K562 (cell line): Measurements from ENCODE around the gene STX17. TPM values are rescaled to one million over a fixed set of nuclear protein-coding genes. Genes with fewer than 3 reads are reported as not detected.

Experiments
- ATAC-seq: fragments of 200-7000 bp; cut with Tn5 transposase; 3 replicates; pipeline ENCODE4 v1.9.1; 2020; ENCODE audit warnings: moderate library complexity
- BruUV-seq: library from RNA; stranded (reverse); fragments of 400-500 nt; replicated peaks from 2 replicates; lab custom pipeline; 2021; lab: Mats Ljungman, UMichigan
- CTCF ChIA-PET: fragments of 300-600 bp; formaldehyde crosslinking; extraction: SDS; loops from one replicate; lab custom pipeline; 2021; ENCODE audit warnings: low intra/inter-chr PET ratio; lab: Yijun Ruan, JAX
- POLR2A ChIA-PET: fragments of 300-600, 350-650 bp; sonication (Branson Sonifier 250); formaldehyde crosslinking; extraction: SDS; loops from one replicate; lab custom pipeline; 2021; ENCODE audit warnings: antibody characterized with exemption, inconsistent platforms; lab: Yijun Ruan, JAX
- DNase-seq, 4 experiments: peaks; one replicate each; pipeline versions ENCODE4 v3.0.0 to v3.0.0-alpha.2; 2011 to 2018; ENCODE audit warnings: low spot score in 3 of 4, mixed read lengths in 3 of 4; ENCODE audit errors: extremely low read depth in 1 of 4
- FAIRE-seq: peaks from 2 replicates; lab custom pipeline; 2011; peaks lifted over from hg19 to GRCh38; lab: Jason Lieb, UNC
- H2AFZ ChIP-seq: 2 replicates; pipeline ENCODE4 v1.6.0; 2011; ENCODE audit warnings: low read depth, low read length, control low read depth, inconsistent platforms
- H3K27ac ChIP-seq: fragments of 200-600 bp; 3 replicates; pipeline ENCODE4 v1.8.0; 2011; ENCODE audit warnings: low read depth, mild to moderate bottlenecking, control low read depth, inconsistent platforms, low read length, moderate library complexity, mixed read lengths; ENCODE audit errors: extremely low read depth
- H3K27me3 ChIP-seq, 2 experiments: fragments of 300-600 bp in 1 of 2; 2 replicates in 1 of 2; 3 replicates in 1 of 2; pipeline versions ENCODE4 v1.6.0 to v1.8.0; 2011; ENCODE audit warnings: inconsistent platforms in 2 of 2, low read length in 2 of 2, mild to moderate bottlenecking in 1 of 2, mixed read lengths in 1 of 2, moderate library complexity in 1 of 2; ENCODE audit not compliant: control insufficient read depth in 2 of 2, insufficient read depth in 2 of 2
- H3K36me3 ChIP-seq: fragments of 300-600 bp; 3 replicates; pipeline ENCODE4 v1.8.0; 2011; ENCODE audit warnings: mild to moderate bottlenecking, low read length, inconsistent platforms; ENCODE audit not compliant: control insufficient read depth, insufficient read depth
- H3K4me1 ChIP-seq, 2 experiments: fragments of 200-600 bp in 1 of 2; replicated peaks in 1 of 2; 2 replicates in 1 of 2; 3 replicates in 1 of 2; pipeline versions ENCODE4 v1.5.1 to v1.8.0; 2011; ENCODE audit warnings: inconsistent platforms in 2 of 2, low read length in 2 of 2, mild to moderate bottlenecking in 1 of 2, mixed read lengths in 1 of 2, moderate library complexity in 1 of 2; ENCODE audit not compliant: control insufficient read depth in 2 of 2, insufficient read depth in 2 of 2
- H3K4me2 ChIP-seq: 2 replicates; pipeline ENCODE4 v1.6.1; 2011; ENCODE audit warnings: low read length, control low read depth, inconsistent platforms, mixed read lengths; ENCODE audit not compliant: insufficient read depth
- H3K4me3 ChIP-seq: fragments of 200-600 bp; sonication (generic), shearing (Covaris generic); 2 replicates; pipeline ENCODE4 v1.5.1; 2016; ENCODE audit warnings: control low read depth, inconsistent platforms
- H3K79me2 ChIP-seq: fragments of 200-600 bp; 3 replicates; pipeline ENCODE4 v1.8.0; 2011; ENCODE audit warnings: low read length, inconsistent platforms; ENCODE audit not compliant: control insufficient read depth, insufficient read depth
- H3K9ac ChIP-seq, 2 experiments: 2 replicates each; pipeline versions ENCODE4 v1.6.0 to v1.6.1; 2011; ENCODE audit warnings: low read depth in 2 of 2, low read length in 2 of 2, control low read depth in 1 of 2, inconsistent platforms in 1 of 2, mild to moderate bottlenecking in 1 of 2, mixed read lengths in 1 of 2; ENCODE audit not compliant: insufficient read depth in 1 of 2
- H3K9me1 ChIP-seq: one replicate; pipeline ENCODE4 v1.6.0; 2011; ENCODE audit warnings: inconsistent platforms, mild to moderate bottlenecking, low read length, moderate library complexity; ENCODE audit not compliant: control insufficient read depth, insufficient read depth
- H3K9me3 ChIP-seq: replicated peaks from 2 replicates; pipeline ENCODE4 v1.5.1; 2011; ENCODE audit warnings: low read depth, low read length, inconsistent platforms; ENCODE audit not compliant: control insufficient read depth, insufficient read depth
- H4K20me1 ChIP-seq: replicated peaks from 2 replicates; pipeline ENCODE4 v1.6.1; 2011; ENCODE audit warnings: low read length, inconsistent platforms, mixed read lengths; ENCODE audit not compliant: control insufficient read depth, insufficient read depth
- BCL6 ChIP-seq: fragments of 250-450 bp; sonication (Bioruptor Pico); IDR thresholded peaks from 2 replicates; pipeline ENCODE4 v1.4.0; 2020
- CCNT2 ChIP-seq: IDR thresholded peaks from 2 replicates; pipeline ENCODE4 v1.6.1; 2011; ENCODE audit warnings: borderline replicate concordance, low read depth, mild to moderate bottlenecking, moderate library complexity, mixed read lengths, low read length; ENCODE audit not compliant: insufficient read length; ENCODE audit errors: extremely low read depth
- CSDE1 ChIP-seq, 2 experiments: fragments of 450-650 bp; IDR thresholded peaks; 2 replicates each; pipeline ENCODE4 v1.6.1; 2016; ENCODE audit warnings: mild to moderate bottlenecking in 1 of 2
- KAT8 ChIP-seq: fragments of 450-650 bp; IDR thresholded peaks from 2 replicates; pipeline ENCODE4 v1.6.1; 2016; ENCODE audit warnings: low read depth, mild to moderate bottlenecking
- SMC3 ChIP-seq: conservative IDR thresholded peaks from 2 replicates; pipeline ENCODE4 v1.6.1; 2011; ENCODE audit warnings: low read depth, low read length, improper control_type of control experiment; ENCODE audit not compliant: insufficient read depth
- WGBS: fragments of 100-300 bp; shearing (Covaris generic); methylation state at CpG from one replicate; pipeline ENCODE4 v1.1.6; 2016; ENCODE audit warnings: low coverage, mixed read lengths; ENCODE audit not compliant: insufficient coverage; ENCODE audit errors: missing lambda C conversion rate; 5-methylcytosine and 5-hydroxymethylcytosine counted together
- in situ Hi-C: fragments of 300-500 bp; cut with MboI; formaldehyde crosslinking; loops from 4 replicates; pipeline ENCODE4 v1.15.0; 2018; ENCODE audit warnings: inconsistent platforms, mixed read lengths
- intact Hi-C: fragments of 100-400 bp; cut with micrococcal nuclease; formaldehyde crosslinking; loops from 2 replicates; pipeline ENCODE4 v1.14.2; 2022
- polyA plus RNA-seq, 8 experiments: library from polyadenylated mRNA; depleted of rRNA in 4 of 8; stranded (reverse) in 5 of 8; unstranded in 3 of 8; fragments of >200 nt; fragmentation: Nextera tagmentation in 2 of 8; fragmentation: Illumina TruSeq in 1 of 8; extraction: Ambion mirVana in 2 of 8; extraction: Trizol in 1 of 8; gene quantifications; 2 replicates each; pipeline versions ENCODE4 v1.2.1 to v1.2.3, GENCODE V29; 2011 to 2014; ENCODE audit warnings: inconsistent platforms in 1 of 8, missing spikeins in 1 of 8
- total RNA-seq, 7 experiments: library from RNA; depleted of rRNA in 6 of 7; stranded (reverse); fragments of >200 nt in 6 of 7; fragmentation: Illumina TruSeq in 2 of 7; extraction: Trizol in 2 of 7; gene quantifications; 2 replicates each; pipeline versions ENCODE4 v1.2.1 to v1.2.3, GENCODE V29; 2011 to 2021; ENCODE audit warnings: low replicate concordance in 1 of 7
- TF ChIP-seq, protein P1 (sequence below): sonication (generic); formaldehyde crosslinking; IDR thresholded peaks from 2 replicates; pipeline ENCODE4 v1.8.1; 2023; ENCODE audit warnings: mild to moderate bottlenecking, missing genetic modification reagents
- TF ChIP-seq, protein P2 (sequence below): sonication (generic); formaldehyde crosslinking; IDR thresholded peaks from 2 replicates; pipeline ENCODE4 v1.8.1; 2023; ENCODE audit warnings: mild to moderate bottlenecking, missing genetic modification reagents

STX17 gene
- total and polyA plus RNA-seq, 9 of the 15 experiments (the other 6 are each of a cell fraction or from before 2014, with no cell fraction given) = 14.4 to 25.1 (median 19.0) TPM

DNA sequence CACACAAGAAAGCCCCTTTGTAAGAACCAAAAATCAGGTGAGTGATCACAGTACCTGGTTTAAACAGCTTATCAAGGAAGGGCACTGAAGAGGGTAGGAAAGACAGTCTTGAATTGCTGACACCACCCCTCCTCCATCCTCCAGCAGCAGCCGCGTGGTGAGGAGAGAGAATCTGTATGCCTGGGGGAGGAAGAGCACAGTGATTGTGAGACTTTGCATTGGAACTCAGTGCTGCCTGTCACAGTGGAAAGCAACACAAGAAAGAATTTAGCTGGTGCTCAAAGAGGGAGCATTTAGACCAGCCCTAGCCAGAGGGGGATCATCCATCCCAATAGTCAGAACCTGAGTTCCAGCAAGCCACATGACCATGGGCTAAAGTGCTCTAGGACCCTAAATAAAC lies 11.6 kb upstream of the STX17 start:
- intact Hi-C loops (no loop called here), in situ Hi-C loops (no loop called here)
- Histone ChIP-seq H2AFZ (no peak overlapping the region), H3K36me3 (no peaks in the 10 kb centered on the region), H3K4me1 (no peaks in the 10 kb centered on the region), H3K4me2 (no peak overlapping the region), H3K79me2 (no peaks in the 10 kb centered on the region), H3K27me3 (peaks cover 0 to 9% of the 10 kb centered on the region in 2 experiments; a peak in 2 of 5 replicates), H3K27ac (no peak overlapping the region), H3K9ac (no peak overlapping the region), H3K4me3 (no peak overlapping the region), H4K20me1 (no peaks in the 10 kb centered on the region; the same call in 1 of the 2 replicates), H3K9me3 (no peaks in the 10 kb centered on the region), H3K9me1 (no peaks in the 10 kb centered on the region)
- 4% methylated on average over 2 of the region's 2 CpGs for WGBS
- ATAC-seq = no peak
- DNase-seq = no peak
- TF ChIP-seq CSDE1 (IDR thresholded peaks at IDR 0.05) (no peak), CCNT2 (no peak), BCL6 (CRISPR knock-in tag) (no peak), KAT8 (no peak), SMC3 (no peak)
- TF ChIP-seq, protein P1, sequence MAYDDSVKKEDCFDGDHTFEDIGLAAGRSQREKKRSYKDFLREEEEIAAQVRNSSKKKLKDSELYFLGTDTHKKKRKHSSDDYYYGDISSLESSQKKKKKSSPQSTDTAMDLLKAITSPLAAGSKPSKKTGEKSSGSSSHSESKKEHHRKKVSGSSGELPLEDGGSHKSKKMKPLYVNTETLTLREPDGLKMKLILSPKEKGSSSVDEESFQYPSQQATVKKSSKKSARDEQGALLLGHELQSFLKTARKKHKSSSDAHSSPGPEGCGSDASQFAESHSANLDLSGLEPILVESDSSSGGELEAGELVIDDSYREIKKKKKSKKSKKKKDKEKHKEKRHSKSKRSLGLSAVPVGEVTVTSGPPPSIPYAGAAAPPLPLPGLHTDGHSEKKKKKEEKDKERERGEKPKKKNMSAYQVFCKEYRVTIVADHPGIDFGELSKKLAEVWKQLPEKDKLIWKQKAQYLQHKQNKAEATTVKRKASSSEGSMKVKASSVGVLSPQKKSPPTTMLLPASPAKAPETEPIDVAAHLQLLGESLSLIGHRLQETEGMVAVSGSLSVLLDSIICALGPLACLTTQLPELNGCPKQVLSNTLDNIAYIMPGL (CRISPR knock-in tag) = no peak
- TF ChIP-seq, protein P2, sequence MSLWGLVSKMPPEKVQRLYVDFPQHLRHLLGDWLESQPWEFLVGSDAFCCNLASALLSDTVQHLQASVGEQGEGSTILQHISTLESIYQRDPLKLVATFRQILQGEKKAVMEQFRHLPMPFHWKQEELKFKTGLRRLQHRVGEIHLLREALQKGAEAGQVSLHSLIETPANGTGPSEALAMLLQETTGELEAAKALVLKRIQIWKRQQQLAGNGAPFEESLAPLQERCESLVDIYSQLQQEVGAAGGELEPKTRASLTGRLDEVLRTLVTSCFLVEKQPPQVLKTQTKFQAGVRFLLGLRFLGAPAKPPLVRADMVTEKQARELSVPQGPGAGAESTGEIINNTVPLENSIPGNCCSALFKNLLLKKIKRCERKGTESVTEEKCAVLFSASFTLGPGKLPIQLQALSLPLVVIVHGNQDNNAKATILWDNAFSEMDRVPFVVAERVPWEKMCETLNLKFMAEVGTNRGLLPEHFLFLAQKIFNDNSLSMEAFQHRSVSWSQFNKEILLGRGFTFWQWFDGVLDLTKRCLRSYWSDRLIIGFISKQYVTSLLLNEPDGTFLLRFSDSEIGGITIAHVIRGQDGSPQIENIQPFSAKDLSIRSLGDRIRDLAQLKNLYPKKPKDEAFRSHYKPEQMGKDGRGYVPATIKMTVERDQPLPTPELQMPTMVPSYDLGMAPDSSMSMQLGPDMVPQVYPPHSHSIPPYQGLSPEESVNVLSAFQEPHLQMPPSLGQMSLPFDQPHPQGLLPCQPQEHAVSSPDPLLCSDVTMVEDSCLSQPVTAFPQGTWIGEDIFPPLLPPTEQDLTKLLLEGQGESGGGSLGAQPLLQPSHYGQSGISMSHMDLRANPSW = no peak
- ChIA-PET POLR2A (interaction anchor here (1.0 kb wide), 1 partner anchor 33 kb away, joined by 3 read pairs; no protein-coding TSS in a partner anchor), CTCF (no interaction called here)
- FAIRE-seq = no peak
- no TSS peak for BruUV-seq
